ENCODE measurements around the gene MAGEA9.

DNA sequence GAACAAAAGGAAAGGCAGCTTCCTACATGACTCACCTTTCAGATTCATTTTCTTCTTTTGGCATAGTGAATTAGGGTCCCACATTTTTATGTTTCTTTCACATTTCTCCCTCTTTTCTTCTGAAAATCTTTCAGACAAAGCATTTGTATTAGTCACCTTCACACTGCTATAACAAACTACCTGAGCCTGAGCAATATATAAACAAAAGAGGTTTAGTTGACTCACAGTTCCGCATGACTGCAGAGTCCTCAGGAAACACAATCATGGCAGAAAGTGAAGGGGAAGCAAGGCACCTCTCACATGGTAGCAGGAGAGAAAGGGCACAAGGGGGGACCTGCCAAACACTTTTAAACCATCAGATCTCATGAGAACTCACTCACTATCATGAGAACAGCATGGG is 36.9 kb downstream of the MAGEA9 start:
- no peak for TF ChIP-seq POLR2A (IDR thresholded peaks at IDR 0.05)
- TF ChIP-seq, protein P1, sequence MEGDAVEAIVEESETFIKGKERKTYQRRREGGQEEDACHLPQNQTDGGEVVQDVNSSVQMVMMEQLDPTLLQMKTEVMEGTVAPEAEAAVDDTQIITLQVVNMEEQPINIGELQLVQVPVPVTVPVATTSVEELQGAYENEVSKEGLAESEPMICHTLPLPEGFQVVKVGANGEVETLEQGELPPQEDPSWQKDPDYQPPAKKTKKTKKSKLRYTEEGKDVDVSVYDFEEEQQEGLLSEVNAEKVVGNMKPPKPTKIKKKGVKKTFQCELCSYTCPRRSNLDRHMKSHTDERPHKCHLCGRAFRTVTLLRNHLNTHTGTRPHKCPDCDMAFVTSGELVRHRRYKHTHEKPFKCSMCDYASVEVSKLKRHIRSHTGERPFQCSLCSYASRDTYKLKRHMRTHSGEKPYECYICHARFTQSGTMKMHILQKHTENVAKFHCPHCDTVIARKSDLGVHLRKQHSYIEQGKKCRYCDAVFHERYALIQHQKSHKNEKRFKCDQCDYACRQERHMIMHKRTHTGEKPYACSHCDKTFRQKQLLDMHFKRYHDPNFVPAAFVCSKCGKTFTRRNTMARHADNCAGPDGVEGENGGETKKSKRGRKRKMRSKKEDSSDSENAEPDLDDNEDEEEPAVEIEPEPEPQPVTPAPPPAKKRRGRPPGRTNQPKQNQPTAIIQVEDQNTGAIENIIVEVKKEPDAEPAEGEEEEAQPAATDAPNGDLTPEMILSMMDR (IDR thresholded peaks at IDR 0.05), result no peak
